GM19372 (cell line): Measurements from ENCODE around the gene PAWR.

Experiments used
- ATAC-seq: cut with Tn5 transposase; IDR thresholded peaks from one replicate; pipeline ENCODE4 v1.9.1; 2021; ENCODE audit warnings: mild to moderate bottlenecking, low read depth, moderate library complexity; ENCODE audit not compliant: unreplicated experiment

PAWR gene

GRCh38 chr12:79690638-79691510, at the start of gene PAWR:
TSS of gene PAWR (minus strand) at chr12:79690964. CDS start at chr12:79690244, 720 bp downstream.
- peak; percentile 58 for ATAC-seq

- ATAC-seq = peak; percentile 76
Measured at GRCh38 chr12:79737875-79738718, 47.3 kb upstream of the PAWR start.

GRCh38 chr12:79732638-79733037, 41.9 kb upstream of the PAWR start:
- no peak for ATAC-seq

GRCh38 chr12:79725987-79726386, 35.2 kb upstream of the PAWR start:
- ATAC-seq = no peak

- no peak for ATAC-seq
Measured at GRCh38 chr12:79717006-79717405, 26.2 kb upstream of the PAWR start.

GRCh38 chr12:79715308-79715707, 24.5 kb upstream of the PAWR start:
- ATAC-seq = no peak

- no peak for ATAC-seq
Measured at GRCh38 chr12:79710707-79711483, 20.1 kb upstream of the PAWR start.

- ATAC-seq = no peak
Measured at GRCh38 chr12:79707830-79708229, 17.1 kb upstream of the PAWR start.

- no peak for ATAC-seq
Measured at GRCh38 chr12:79706676-79707075, 15.9 kb upstream of the PAWR start.

GRCh38 chr12:79706156-79706555, 15.4 kb upstream of the PAWR start:
- ATAC-seq = no peak

- no peak for ATAC-seq
Measured at GRCh38 chr12:79698966-79699365, 8.2 kb upstream of the PAWR start.

GRCh38 chr12:79696416-79696815, 5.7 kb upstream of the PAWR start:
- ATAC-seq = no peak

- no peak for ATAC-seq
Measured at GRCh38 chr12:79692860-79693577, 2.3 kb upstream of the PAWR start.

- ATAC-seq = no peak
Measured at GRCh38 chr12:79691511-79692248, 916 bp upstream of the PAWR start.

GRCh38 chr12:79690142-79690637, 574 bp downstream of the PAWR start:
- ATAC-seq = peak; percentile 19

- peak; percentile 20 for ATAC-seq
Measured at GRCh38 chr12:79689477-79690141, 1.2 kb downstream of the PAWR start.

GRCh38 chr12:79689061-79689476, 1.7 kb downstream of the PAWR start:
- no peak for ATAC-seq

- ATAC-seq = no peak
Measured at GRCh38 chr12:79688376-79689060, 2.2 kb downstream of the PAWR start.
